ENCODE measurements around the gene XRCC2.

Gene XRCC2

GRCh38 chr7:152597507-152597906 is 78.4 kb downstream of the XRCC2 start:
- Mint-ChIP-seq H3K9me3 (no peaks in the 10 kb centered on the region), H3K4me1 (no peaks in the 10 kb centered on the region), H3K27ac (ENCODE audit: low read depth) (no peak overlapping the region), H3K36me3 (ENCODE audit: insufficient read depth) (no peaks in the 10 kb centered on the region), H3K27me3 (no peaks in the 10 kb centered on the region), H3K4me3 (no peak overlapping the region)
- DNase-seq (ENCODE audit: low spot score in 2 of 2) (no peak), ATAC-seq (replicated peaks; ENCODE audit: extremely low read depth, poor library complexity, severe bottlenecking) (no peak)

GRCh38 chr7:152596824-152597223 is 79.1 kb downstream of the XRCC2 start:
- H3K4me1 Mint-ChIP-seq = no peaks in the 10 kb centered on the region
- no peaks in the 10 kb centered on the region for H3K27me3 Mint-ChIP-seq
- no peaks in the 10 kb centered on the region for H3K9me3 Mint-ChIP-seq
- H3K36me3 Mint-ChIP-seq (ENCODE audit: insufficient read depth) = peaks cover 2% of the 10 kb centered on the region
- no peak overlapping the region for H3K4me3 Mint-ChIP-seq
- no peak for ATAC-seq (replicated peaks; ENCODE audit: extremely low read depth, poor library complexity, severe bottlenecking)
- no peak overlapping the region for H3K27ac Mint-ChIP-seq (ENCODE audit: low read depth)
- DNase-seq (ENCODE audit: low spot score in 2 of 2) = no peak
